Natural killer cell (primary cell): ENCODE results near the gene EFS. TPM values are rescaled to one million over a fixed set of nuclear protein-coding genes. Genes with fewer than 3 reads are reported as not detected.
"Not testable (repeated sequence)": the region's sequence is repeated elsewhere in the genome, so short reads cannot be mapped to it uniquely, and the experiment has no call there.

Source experiments
- ATAC-seq, 3 donors: fragments of 150-1000 bp in 2 of 3; fragments of 200-7000 bp in 1 of 3; cut with Tn5 transposase; 1 replicate in 1 of 3; 2 replicates in 2 of 3; pipeline ENCODE4 v1.10.0; 2021; ENCODE audit warnings: mild to moderate bottlenecking in 2 of 3, moderate library complexity in 2 of 3
- DNase-seq, 2 donors: peaks; one replicate each; pipeline versions ENCODE4 v3.0.0 to v3.0.0-alpha.2; 2013 to 2021; ENCODE audit warnings: mixed read lengths in 1 of 2
- H3K27ac ChIP-seq: one replicate; pipeline ENCODE4 v1.5.1; 2013; ENCODE audit warnings: mild to moderate bottlenecking, low read length
- H3K27me3 ChIP-seq: one replicate; pipeline ENCODE4 v1.6.1; 2013; ENCODE audit warnings: low read length; ENCODE audit not compliant: control insufficient read depth, insufficient read depth
- H3K36me3 ChIP-seq: one replicate; pipeline ENCODE4 v1.6.1; 2013; ENCODE audit warnings: low read length; ENCODE audit not compliant: control insufficient read depth, insufficient read depth
- H3K4me1 ChIP-seq: one replicate; pipeline ENCODE4 v1.6.1; 2013; ENCODE audit warnings: low read length; ENCODE audit not compliant: control insufficient read depth, insufficient read depth
- H3K4me3 ChIP-seq: one replicate; pipeline ENCODE4 v1.5.1; 2013; ENCODE audit warnings: low read length
- H3K9me3 ChIP-seq: one replicate; pipeline ENCODE4 v1.6.1; 2013; ENCODE audit warnings: low read length; ENCODE audit not compliant: control insufficient read depth, insufficient read depth
- H3K27ac Mint-ChIP-seq, 2 donors: one replicate each; pipeline ENCODE4 v1.8.0; 2022; ENCODE audit warnings: mild to moderate bottlenecking in 2 of 2, mixed read lengths in 2 of 2, moderate library complexity in 1 of 2
- H3K27me3 Mint-ChIP-seq, 2 donors: one replicate each; pipeline ENCODE4 v1.8.0; 2022; ENCODE audit warnings: low read depth in 2 of 2, mixed read lengths in 2 of 2
- H3K36me3 Mint-ChIP-seq: one replicate; pipeline ENCODE4 v1.8.0; 2022; ENCODE audit warnings: mixed read lengths
- H3K4me1 Mint-ChIP-seq, 2 donors: one replicate each; pipeline ENCODE4 v1.8.0; 2022; ENCODE audit warnings: mixed read lengths in 2 of 2
- H3K4me3 Mint-ChIP-seq: one replicate; pipeline ENCODE4 v1.8.0; 2022; ENCODE audit warnings: mild to moderate bottlenecking, moderate library complexity, mixed read lengths
- H3K9me3 Mint-ChIP-seq, 2 donors: one replicate each; pipeline ENCODE4 v1.8.0; 2022; ENCODE audit warnings: mixed read lengths in 2 of 2
- WGBS: methylation state at CpG from one replicate; pipeline ENCODE4 v1.1.7; 2013; ENCODE audit warnings: missing lambda C conversion rate; ENCODE audit not compliant: insufficient coverage; 5-methylcytosine and 5-hydroxymethylcytosine counted together
- intact Hi-C: fragments of 100-400 bp; cut with micrococcal nuclease; formaldehyde crosslinking; loops from one replicate; pipeline ENCODE4 v1.14.2; 2022
- total RNA-seq, 4 donors: library from RNA; stranded (reverse); fragments of 120-200 nt in 1 of 4; gene quantifications; one replicate each; pipeline versions ENCODE4 v1.2.3 to v1.2.4, GENCODE V29; 2013 to 2022
- TF ChIP-seq, protein P1 (sequence below): fragments of 200-600 bp; IDR thresholded peaks from one replicate; pipeline ENCODE4 v1.8.0; 2022; ENCODE audit warnings: antibody characterized with exemption

The EFS gene
- total RNA-seq, 3 donors from 2014 or later (not counting 1 experiment from before 2014, with no cell fraction given), result not detected

DNA sequence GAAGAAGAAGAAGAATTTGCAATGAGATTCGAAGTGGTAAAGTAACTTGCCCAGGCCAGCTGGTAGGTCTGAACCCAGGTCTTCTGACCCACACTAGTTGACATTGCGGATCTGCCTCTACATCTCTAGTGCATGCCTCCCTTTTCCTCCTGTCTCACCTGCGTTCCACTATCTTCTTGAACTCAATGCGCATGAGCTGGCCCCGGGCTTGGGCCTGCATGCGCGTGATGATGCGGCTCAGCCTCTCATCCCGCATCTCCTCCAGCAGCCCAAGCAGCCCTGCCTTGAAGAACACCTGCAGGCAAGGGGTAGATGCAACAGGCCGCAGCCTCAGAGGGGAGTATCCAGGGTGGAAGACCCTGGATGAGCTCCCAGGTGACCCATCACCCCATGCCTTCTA, 31.2 kb upstream of the EFS start:
- intact Hi-C loops, result no loop called here
- Mint-ChIP-seq H3K27me3 (peaks cover 0 to 5% of the 10 kb centered on the region in 2 donors), H3K9me3 (no peaks in the 10 kb centered on the region), H3K4me3 (no peak overlapping the region), H3K36me3 (no peaks in the 10 kb centered on the region), H3K27ac (no peak overlapping the region), H3K4me1 (no peaks in the 10 kb centered on the region)
- Histone ChIP-seq H3K4me3 (no peak overlapping the region), H3K4me1 (no peaks in the 10 kb centered on the region), H3K27ac (no peak overlapping the region), H3K9me3 (no peaks in the 10 kb centered on the region), H3K27me3 (no peaks in the 10 kb centered on the region), H3K36me3 (no peaks in the 10 kb centered on the region)
- DNase-seq (no peak), ATAC-seq (no peak)
- TF ChIP-seq, protein P1, sequence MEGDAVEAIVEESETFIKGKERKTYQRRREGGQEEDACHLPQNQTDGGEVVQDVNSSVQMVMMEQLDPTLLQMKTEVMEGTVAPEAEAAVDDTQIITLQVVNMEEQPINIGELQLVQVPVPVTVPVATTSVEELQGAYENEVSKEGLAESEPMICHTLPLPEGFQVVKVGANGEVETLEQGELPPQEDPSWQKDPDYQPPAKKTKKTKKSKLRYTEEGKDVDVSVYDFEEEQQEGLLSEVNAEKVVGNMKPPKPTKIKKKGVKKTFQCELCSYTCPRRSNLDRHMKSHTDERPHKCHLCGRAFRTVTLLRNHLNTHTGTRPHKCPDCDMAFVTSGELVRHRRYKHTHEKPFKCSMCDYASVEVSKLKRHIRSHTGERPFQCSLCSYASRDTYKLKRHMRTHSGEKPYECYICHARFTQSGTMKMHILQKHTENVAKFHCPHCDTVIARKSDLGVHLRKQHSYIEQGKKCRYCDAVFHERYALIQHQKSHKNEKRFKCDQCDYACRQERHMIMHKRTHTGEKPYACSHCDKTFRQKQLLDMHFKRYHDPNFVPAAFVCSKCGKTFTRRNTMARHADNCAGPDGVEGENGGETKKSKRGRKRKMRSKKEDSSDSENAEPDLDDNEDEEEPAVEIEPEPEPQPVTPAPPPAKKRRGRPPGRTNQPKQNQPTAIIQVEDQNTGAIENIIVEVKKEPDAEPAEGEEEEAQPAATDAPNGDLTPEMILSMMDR, result no peak
- 92% methylated on average over 10 of the region's 10 CpGs for WGBS

DNA sequence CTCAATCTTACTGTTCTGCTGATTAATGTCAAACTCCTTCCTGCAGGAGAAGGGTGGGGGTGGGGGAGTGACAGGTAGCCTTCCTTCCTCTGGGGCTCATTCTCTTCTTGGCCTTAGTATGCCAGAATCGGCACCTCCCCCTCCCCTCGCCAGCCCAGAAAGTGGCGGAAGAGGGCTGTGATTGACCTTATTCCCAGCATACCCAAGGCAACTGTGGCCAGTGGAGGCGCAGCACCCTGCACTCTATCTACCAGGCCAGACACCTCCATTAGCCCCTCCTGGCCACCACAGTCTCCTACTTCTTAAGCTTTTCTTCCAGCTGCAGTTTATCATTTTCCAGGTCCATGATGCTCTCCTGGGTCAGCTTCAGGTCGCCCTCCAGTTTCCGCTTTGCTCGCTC, 27.6 kb upstream of the EFS start:
- DNase-seq (no peak), ATAC-seq (no peak)
- no peaks in the 10 kb centered on the region for H3K4me1 Mint-ChIP-seq
- intact Hi-C loops, result no loop called here
- Histone ChIP-seq H3K27me3 (no peaks in the 10 kb centered on the region), H3K9me3 (no peaks in the 10 kb centered on the region), H3K36me3 (no peaks in the 10 kb centered on the region), H3K27ac (no peak overlapping the region), H3K4me1 (no peaks in the 10 kb centered on the region), H3K4me3 (no peak overlapping the region)
- H3K4me3 Mint-ChIP-seq, result no peak overlapping the region
- TF ChIP-seq, protein P1, result no peak
- 84% methylated on average over 7 of the region's 7 CpGs for WGBS
- no peaks in the 10 kb centered on the region for H3K36me3 Mint-ChIP-seq
- H3K27ac Mint-ChIP-seq, result no peak overlapping the region
- no peaks in the 10 kb centered on the region for H3K9me3 Mint-ChIP-seq
- peaks cover 0 to 11% of the 10 kb centered on the region in 2 donors for H3K27me3 Mint-ChIP-seq

DNA sequence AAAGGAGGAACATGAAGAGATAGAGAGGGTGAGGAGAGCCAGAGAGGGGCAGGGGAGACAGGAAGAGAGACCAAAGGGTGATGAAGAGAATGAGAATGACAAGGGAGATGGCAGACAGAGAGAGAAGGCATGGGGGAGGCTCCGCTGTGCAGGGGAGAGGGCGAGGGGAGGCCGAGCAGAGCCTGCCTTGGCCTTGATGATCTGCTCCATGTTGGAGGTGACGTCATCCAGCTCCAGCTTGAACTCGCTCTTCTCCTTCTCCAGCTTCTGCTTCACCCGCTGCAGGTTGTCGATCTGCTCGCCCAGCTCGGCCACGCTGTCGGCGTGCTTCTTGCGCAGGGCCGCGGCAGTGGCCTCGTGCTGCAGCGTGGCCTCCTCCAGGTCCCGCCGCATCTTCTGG, 24.9 kb upstream of the EFS start:
- H3K4me1 Mint-ChIP-seq, H3K27ac Mint-ChIP-seq, H3K27ac ChIP-seq, H3K9me3 ChIP-seq, intact Hi-C loops, H3K4me1 ChIP-seq, ATAC-seq, H3K4me3 ChIP-seq, H3K36me3 ChIP-seq, H3K36me3 Mint-ChIP-seq, H3K9me3 Mint-ChIP-seq, H3K4me3 Mint-ChIP-seq, H3K27me3 ChIP-seq, DNase-seq: not testable (repeated sequence)
- H3K27me3 Mint-ChIP-seq, result peaks cover 0 to 11% of the 10 kb centered on the region in 2 donors
- WGBS, result 100% methylated on average over 3 of the region's 19 CpGs

DNA sequence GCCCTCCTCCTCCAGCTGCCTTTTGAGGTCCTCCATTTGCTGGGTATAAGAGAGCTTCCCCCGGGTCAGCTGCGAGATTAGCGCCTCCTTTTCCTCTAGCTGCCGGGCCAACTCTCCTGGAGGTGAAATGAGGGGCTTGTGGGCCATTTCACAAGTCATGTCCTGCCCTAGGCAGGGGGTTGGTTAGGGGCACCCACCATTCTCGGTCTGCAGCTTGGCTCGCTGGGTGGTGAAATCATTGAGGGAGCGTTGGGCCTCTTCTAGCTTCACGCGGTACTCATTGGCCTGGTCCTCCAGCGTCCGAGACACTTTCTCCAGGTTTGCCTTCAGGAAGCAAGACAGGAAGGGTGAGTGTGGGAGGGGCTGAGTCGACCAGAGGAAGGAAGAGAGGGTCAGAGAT, 24.4 kb upstream of the EFS start:
- TF ChIP-seq, protein P1, result no peak
- H3K4me3 ChIP-seq, result no peak overlapping the region
- Mint-ChIP-seq H3K27me3 (peaks cover 0 to 11% of the 10 kb centered on the region in 2 donors), H3K9me3 (no peaks in the 10 kb centered on the region), H3K36me3 (no peaks in the 10 kb centered on the region), H3K27ac (no peak overlapping the region), H3K4me3 (no peak overlapping the region), H3K4me1 (no peaks in the 10 kb centered on the region)
- H3K4me1 ChIP-seq, result no peaks in the 10 kb centered on the region
- WGBS, result 69% methylated on average over 12 of the region's 12 CpGs
- no peak overlapping the region for H3K27ac ChIP-seq
- no peaks in the 10 kb centered on the region for H3K27me3 ChIP-seq
- intact Hi-C loops, result no loop called here
- no peaks in the 10 kb centered on the region for H3K36me3 ChIP-seq
- ATAC-seq (no peak), DNase-seq (no peak)
- no peaks in the 10 kb centered on the region for H3K9me3 ChIP-seq
